HG02973 (cell line): ENCODE measurements around the gene TRABD2B.

Experiments
- ATAC-seq: cut with Tn5 transposase; IDR thresholded peaks from one replicate; pipeline ENCODE4 v1.9.1; 2021; ENCODE audit warnings: moderate library complexity; ENCODE audit not compliant: unreplicated experiment

Gene TRABD2B

DNA sequence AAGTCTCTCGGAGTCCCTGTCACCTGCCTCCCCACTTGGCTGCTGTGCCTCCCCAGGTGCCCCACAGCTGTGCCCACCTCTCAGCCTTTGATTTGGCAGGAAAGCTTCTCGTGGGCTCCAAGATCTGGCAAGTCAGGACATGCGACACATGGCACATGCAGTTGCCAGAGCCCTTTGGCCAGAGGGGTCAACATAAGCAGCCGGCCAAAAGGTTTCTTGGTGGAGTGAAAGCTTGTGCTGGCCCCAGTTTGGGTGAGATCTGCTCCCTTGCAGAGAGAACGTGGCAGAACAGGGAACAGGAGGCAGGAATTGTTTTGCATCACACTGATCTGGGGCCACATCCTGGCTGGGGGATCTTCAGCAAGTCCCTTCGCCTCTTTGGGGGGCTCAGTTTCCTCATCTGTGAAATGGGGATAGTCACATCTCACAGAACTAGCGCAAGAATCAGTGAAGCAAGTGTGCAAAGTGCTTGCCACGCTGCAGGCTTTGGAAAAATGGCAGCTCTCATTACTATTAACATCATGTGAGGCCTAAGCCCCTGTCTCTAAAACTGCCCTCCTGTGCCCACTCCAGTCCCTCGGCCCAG lies 232.6 kb downstream of the TRABD2B start:
- no peak for ATAC-seq

DNA sequence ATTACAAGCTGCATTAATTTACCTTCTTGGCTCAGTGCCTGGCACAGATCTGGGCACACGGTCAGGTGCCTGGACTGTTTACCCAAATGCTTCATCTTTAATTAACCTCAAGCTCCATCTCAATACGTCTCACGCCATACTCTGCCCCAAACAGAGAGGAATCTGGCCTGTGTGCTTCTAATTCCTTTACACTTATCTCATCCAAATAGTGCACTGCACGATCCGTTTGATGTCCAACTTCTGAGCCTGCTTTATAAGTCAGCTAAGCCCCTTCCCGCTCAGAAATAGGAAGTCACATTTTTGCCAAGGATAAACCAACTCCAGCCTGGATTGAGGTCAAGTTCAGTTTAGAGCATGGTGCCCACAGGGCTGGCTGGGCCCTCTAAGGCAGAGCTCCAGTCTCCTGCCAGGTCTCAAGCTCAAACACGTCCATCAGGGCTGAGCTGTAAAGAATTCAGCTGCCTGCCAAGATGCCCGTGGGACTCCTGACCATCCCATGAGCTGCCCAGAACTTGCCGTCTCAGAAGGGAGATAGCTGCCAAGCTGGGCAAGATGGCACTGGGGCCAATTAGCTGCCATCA lies 233.5 kb downstream of the TRABD2B start:
- no peak for ATAC-seq

DNA sequence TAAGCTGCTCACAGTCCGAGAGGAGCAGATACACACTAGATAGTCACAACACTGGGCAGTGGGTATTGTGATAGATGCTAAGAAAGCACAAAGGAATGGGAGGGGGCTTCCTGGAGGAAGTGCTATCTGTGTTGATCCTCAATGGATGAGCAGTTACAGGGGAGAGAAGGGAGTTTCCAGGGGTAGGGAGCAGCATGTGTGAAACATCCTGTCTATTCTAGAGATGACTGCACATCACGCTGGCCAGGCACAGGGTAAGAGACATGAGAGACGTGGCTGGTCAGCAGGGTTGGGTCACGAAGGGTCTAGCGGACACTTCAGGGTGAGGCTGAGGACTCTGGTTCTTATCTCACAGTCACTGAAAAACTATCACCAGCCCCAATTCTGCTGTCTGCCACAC lies 235.2 kb downstream of the TRABD2B start:
- no peak for ATAC-seq

DNA sequence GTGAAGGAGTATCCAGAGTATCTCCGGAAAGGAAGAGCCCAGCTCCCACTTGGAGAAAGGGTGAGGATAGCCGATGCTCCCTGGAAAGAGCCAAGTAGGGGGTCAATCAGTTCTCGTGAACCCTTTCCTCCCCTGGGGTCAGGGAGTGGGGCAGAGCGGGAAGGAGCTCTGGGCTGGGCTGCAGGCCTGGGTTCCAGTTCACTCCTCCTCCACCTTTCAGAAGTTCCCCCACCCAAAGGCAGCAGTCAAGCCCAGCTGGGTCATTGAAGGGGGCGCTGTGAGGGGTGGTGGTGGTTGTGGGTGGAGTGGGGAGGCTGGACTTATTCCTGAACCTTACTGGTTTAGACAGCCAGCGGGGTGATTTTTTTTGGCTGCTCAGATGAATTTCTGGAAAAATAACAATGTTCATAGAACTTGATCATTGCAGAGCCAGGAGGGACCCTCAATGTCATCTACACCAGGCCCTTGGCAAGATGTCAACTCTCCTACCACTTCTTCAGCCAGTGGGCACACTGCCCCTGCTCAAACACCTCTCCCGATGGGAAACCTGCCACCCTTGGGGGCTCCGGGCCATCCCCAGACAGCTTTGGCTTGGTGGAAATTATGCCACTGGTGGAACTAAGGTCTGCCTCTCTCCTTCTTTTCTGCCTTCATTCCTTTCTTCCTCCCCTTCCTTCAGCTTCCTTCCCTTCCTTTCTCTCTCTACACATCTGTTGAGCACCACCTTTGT lies 235.8 kb downstream of the TRABD2B start:
- ATAC-seq, result no peak

DNA sequence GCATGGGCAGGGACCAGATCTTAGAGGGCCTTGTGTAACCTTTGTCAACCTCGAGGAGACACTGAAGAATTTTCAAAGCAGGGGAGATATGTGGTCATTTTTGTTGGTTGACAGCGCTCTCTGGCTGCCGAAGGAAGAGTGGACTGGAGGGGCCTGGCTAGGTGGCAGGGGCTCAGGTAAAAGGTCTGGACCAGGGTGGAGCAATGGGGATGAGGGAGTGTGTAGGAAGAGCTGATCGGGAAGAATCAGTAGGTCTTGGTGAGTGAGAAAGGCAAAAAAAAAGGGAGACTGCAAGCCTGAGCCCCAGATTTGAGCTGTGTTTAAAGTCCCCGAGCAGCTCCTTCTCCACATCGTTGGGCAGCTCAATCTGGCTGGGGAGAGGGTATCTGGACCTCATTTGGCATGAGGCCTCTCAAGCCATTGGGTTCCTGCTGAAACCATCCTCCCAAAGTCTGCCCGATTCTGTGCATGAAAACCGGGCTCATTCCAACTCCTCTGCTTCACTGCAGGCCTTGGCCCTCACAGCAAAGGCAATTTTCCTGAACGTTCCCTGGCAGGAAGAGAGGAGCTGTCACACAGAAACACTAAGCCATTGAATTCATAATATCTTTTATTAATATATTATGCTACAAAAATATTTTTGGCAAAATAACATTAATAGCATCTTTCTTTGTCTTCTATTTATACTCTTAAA lies 237.1 kb downstream of the TRABD2B start:
- ATAC-seq, result no peak

DNA sequence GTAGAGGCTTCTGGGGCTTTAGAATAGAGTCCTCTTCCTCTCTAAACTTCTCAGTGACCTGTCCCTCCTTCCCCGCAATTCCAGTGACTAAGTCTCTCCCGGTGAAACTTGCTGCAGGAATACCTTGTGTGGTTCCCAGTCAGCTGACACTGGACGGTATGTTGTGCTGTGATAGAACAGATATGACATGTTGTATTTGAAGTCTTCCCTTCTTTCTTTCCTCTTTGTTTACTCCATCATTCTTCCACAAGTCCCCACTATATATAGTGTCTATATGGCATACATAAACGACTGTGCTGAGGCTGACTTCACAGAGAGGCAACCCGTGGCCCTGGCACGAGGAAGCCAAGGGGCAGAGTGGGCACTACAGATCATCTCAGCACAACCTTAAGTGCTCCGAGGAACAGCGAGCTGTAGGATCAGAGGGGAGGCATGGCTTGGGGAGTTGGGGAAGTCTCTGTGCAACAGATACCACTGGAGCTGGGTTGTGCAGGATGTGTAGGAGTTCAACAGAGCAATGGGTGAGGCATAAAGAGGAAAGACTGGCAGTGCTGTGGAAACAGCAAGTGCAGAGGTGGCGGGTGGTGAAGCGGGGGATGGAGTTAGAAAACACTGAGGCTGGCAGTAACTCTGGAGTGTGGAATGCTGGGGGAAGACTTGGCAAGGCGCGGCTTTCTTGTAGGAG lies 237.8 kb downstream of the TRABD2B start:
- ATAC-seq, result no peak

DNA sequence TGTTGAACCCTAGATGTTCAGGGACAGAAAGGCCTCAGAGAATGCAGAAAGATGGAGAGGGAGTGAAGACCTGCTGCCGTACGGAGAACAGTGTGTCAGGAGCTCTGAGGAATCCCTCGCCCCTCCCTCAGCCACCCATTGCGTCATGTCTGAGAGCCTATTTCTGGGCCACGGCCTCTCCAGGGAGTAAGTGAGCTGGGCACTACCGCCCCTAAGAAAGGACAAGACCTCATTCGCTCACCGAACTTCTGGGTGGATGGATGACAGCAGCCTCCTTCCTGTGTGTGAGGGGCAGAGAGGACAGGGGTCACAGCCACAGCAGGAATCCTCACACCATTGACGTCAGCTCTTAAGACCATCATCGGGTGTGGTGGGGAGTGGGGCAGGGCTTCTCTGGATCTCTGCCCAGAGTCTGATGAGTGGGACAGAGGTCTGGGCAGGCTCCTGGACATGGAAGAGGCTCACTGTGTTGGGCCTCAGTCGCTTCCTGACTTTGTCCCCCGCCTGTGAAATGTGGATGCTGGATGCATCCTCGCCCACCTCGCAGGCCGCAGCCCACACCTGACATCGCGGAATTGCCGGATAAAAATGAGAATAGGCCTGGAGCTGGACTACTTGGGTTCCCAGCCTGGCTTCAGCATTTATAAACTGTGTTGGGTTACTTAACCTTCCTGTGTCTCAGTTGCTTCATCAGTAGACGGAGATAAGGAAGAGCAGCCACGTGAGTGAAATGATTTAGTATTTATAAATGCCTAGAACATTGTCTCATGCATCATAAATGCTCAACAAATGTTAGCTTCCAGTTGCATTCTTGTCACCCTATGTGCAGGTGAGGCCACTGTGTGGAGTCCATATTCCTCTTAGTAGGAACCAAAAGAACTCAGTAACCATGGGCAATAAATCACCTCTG lies 238.6 kb downstream of the TRABD2B start:
- ATAC-seq, result no peak

DNA sequence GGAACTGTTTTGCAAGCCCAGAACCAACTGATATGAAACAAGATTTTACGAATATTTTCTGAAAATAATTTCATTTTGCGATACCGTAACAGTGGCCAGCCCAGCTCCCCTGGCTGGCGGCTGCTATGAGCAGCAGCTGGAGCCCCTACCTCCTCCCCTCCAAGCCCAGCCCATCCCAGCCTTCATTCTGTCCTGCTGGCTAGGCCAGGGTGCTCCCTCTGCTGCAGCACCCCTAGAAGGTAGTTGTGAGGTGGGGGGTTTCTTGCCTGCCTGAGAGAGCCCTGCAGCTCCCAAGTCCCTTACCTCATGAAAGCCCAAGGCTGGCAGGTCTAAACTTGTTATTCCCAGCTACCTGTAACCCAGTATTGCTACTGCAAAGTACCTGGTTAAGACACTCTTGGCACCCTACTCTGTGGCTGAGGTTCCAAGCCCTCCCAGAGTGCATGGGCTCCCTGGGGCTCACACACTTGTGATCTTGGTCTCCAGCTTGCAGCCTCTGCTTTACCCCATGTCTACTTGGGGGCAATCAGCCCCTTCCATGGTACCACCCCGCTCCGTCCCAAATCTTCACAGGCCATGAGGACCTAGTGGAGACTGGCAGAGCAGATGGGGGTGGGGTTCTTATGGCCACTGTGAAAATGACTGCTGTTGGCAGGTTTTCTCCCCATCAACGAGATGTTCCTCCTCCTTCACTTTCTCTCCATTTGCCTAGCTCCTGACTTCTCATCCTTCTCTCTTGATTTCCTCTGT lies 239.8 kb downstream of the TRABD2B start:
- ATAC-seq, result no peak

DNA sequence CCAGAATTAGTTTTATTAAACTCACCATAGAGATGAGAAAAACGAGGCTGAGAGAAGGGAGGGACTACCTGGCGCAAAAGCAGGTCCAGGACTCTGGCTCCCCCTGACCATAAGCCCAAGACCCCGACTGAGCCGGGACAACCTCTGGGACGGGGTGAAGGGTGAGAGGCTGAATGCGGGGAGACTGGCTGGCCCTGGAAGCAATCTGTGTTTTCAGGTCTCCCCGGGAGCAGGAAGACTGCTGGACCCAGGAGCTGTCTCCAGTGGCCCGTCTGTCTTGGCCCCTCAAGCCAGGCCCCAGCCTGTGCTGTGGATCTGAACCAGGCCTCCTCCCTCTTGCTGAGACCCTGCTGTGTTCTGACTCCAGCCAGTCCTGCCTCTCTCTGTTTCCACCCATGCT lies 240.8 kb downstream of the TRABD2B start:
- no peak for ATAC-seq

DNA sequence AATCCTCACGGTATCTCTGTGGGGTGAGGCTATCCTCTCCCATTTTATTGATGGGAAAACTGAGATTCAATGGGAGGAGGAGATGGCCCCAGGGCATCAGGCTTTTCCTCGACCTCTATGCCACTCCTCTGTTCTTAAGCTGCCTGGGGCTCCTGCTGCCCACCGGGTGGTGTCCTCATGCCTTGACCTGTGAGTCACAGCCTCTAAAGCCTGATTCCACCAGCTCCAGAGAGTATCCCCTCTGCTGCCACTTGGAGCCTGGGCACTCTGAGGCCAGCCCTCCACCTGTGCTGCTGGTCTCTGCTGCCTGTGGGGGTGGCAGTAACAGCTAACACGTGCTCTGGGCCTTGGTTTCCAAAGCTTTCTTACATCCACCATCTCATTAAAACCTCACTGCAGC lies 241.2 kb downstream of the TRABD2B start:
- ATAC-seq, result no peak

DNA sequence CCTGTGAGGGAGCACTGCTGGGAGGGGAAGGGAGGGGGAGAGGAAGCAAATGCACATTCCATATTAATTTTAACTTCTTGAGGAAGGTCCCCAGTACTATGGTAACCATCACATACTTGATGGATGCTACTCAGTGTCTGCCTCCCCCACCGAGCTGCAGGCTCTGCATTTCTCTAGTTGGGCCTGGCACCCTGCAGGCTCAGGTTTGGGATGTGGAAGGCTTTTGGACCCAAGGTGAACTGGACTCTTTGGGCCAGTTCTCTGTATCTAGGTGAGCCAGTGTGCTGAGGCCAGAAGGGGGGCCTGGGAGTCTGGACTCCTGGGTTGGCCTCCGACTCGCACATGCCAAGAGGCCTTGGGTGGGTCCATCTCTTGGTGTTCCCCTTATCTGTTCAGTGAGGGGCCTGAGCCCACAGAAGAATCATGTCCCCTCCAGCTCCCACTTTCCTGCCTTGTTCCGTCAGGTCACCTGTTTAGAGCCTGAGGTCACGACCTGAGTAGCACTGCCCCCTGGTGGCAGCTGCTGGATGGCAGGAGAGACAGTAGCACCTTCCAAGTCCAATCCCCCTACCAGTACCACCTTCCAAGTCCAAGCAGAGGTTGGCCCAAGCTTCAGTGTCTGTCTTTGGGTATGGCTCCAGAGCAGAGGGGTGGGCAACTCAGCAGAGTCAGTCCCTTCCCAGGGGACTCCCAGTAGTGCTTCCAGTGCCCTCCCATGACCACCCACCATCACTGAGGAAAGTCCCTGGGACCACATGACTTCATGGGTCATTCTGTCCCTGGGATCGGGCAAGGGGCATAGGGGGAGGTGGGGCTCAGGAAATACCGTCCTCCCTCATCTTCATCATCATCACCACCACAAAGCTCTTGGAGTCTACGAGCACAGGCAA lies 241.8 kb downstream of the TRABD2B start:
- peak; percentile 65 for ATAC-seq

DNA sequence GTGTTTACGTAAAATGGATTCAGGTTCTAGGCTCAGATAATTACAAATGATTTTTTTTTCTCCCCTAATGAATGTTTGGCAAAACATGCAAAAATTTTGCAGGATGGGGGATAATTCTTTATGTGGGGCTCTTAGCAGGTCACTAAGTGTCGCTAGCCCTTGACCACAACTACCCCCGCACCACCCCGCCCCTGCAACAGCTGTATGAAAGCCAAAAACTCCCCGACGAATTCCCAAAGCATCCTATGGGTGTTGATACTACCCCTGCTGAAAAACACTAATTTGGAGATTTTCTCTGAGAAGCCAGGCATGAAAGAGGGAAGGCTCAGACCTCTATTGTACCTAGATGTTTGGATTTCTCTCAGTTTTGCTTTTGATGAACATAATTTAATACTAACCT lies 243.0 kb downstream of the TRABD2B start:
- ATAC-seq, result no peak

DNA sequence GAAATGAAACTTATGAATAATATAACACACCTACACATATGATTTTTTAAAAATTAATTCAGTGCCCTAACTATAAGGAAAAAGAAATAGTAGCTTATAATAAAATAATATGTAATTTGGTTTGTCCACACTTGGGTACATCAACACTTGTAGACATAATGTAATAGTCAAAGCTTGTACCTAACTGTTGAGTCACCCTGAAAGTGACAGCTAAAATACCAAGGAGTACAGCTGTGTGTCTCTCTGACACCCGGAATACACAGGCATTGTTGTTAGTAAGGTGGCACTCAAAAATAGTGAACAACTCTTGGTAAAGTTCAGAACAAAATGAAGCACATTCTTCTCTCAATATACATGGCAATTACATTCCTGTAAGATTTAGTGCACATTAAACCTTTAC lies 243.4 kb downstream of the TRABD2B start:
- ATAC-seq, result no peak

DNA sequence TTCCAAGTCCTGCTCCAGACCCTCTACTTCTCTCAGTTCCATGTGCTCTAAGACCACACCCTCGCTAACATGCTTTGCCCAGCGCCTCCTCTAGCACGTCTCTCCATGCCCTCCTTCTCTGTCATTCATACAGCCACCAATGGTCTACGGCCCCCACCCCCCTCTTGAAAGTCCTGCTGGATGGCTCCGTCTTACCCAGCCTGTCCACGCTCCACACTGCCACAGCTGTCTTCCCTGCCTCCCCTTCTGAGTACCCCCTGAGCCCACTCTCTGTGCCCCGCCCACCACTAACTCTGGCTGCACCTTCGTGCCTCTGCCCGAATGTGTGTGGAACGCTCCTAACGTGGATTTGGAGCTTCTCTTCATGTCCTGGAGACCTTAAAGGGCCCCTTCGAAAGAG lies 244.6 kb downstream of the TRABD2B start:
- ATAC-seq, result no peak

DNA sequence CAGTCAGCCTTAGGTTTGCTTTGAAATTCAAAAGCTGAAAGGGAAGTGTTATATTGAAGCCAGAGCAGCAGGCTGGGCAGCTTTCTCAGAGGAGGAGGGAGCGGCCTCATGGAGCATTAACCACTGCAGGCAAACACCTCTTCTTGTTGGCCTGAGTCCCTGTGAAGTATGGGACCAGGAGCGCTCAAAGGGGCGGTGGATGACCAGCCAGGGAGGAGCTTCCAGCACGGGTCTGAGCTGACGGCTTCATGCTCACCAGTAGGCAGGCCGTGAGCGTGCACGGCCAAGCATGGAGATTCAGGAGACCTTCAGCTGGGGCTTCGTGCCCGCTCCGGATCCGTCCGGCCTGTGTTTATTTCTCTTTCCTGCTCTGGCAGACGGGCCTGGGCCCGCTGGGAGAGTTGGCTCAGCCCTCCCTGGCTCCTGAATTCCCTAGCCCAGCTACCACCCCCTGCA lies 245.2 kb downstream of the TRABD2B start:
- no peak for ATAC-seq

DNA sequence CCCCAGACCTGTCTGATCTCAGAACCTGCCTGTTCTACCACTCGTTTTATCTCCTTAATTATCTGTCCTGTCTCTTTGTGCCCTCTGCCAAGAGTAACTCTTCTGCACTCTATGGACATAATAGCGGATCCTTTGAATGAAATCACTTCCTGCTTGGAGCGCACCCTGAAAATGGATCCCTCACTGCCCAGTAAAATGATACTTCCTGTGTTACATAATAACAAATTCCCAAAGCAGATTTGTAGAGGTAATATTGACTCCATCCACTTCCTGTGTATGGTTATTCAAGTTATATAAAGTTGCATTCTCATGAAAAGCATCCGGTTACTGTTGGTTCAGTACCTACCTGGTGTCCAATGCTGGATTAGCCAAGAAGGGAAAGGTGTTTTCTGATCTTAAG lies 246.0 kb downstream of the TRABD2B start:
- ATAC-seq, result no peak

DNA sequence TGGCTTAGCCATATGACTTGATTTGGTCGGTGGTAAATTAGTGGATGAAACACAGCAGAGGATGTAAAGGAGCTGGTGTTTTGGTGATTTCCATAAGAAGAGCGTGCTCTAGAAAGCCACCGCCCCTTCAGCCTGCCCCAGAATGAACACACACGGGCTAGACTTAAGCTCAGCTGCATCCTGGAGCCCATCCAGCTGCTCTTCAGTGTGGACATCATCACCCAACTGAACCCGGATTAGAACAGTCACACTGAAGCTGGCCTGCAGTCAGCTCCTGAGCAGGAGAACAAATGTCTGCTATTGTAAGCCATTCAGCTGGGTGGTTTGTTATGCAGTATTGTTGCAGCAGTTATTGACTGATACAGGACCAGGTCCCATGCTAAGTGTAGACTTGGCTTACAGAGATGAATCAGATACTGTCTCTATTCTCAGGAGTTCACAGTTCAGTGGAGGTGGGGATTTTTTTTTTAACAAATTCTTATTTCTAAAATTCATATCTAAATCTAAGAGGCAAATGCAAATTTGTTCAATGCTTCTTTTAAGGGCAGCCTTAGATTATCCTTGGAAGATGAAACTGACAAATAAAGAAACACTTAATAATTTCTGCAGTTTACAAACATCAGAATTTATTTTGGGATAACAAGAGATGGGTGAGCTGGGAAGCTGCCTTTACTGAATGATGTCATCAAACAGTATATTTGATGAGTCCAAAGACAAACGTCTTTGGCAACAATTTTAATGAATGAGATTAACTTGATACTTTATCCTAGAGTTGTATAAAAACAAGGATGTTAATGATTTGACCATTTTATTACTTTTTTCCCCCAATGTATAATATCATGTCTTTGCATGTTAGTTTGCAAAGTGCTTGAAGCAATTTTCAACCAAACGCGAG lies 251.2 kb downstream of the TRABD2B start:
- peak; percentile 50 for ATAC-seq
